Breast epithelium (tissue), 3 donors: ENCODE measurements around the gene GUK1.

Experiments used
- CTCF ChIP-seq, 3 donors: fragments of 450-650 bp; IDR thresholded peaks; one replicate each; pipeline ENCODE4 v1.5.1; 2016 to 2017; ENCODE audit warnings: antibody characterized with exemption in 3 of 3, mild to moderate bottlenecking in 3 of 3, moderate library complexity in 3 of 3
- POLR2A ChIP-seq: fragments of 450-650 bp; IDR thresholded peaks from one replicate; pipeline ENCODE4 v1.6.1; 2016; ENCODE audit warnings: antibody characterized with exemption, mild to moderate bottlenecking, moderate library complexity
- POLR2AphosphoS5 ChIP-seq, 3 donors: sonication (generic); formaldehyde crosslinking; IDR thresholded peaks; one replicate each; pipeline ENCODE4 v1.6.1; 2017; ENCODE audit warnings: antibody characterized with exemption in 3 of 3

- TF ChIP-seq CTCF (IDR thresholded peaks at IDR 0.05) (no peak), POLR2A (no peak), POLR2AphosphoS5 (IDR thresholded peaks at IDR 0.05) (no peak)
Measured at GRCh38 chr1:228106800-228107054, 33.4 kb upstream of the GUK1 start.
